ENCODE data around the gene ADAMTS18. TPM values are rescaled to one million over a fixed set of nuclear protein-coding genes. Genes with fewer than 3 reads are reported as not detected.

The ADAMTS18 gene
- total RNA-seq, 1 experiment from 2014 or later: not detected

DNA sequence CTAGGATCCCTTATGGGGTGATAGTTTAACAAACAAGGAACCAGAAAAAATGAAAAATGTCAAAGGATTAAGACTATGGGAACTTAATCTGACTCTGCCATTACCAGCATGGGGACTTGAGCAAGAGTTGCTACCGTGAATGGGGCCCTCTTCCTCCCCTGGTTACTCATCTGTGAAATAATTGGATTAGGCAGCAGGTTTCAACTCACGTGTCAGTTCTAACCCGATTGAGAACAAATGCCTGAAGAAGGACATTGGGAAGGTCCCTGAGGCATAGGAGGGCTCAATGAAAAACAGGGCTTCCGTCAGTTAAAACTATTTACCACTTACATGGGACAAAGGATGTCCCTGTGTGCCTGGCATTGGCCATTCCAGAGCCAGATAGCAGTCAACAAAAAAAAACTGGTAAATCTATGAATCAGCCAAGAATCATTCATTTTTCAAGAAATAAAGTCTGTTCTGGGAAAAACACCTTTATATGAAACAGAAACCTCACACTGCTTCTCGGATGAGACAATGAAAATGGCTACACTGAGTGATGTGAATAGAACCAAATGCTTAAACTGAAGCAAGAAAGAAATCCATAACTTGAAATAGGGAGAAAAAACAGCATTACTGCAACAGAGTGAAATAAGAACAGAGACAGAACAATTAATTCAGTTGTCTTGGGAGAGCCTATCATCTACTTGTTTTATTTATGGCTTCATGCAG is 104.3 kb downstream of the ADAMTS18 start (continued):
- TF ChIP-seq EGR1 (IDR thresholded peaks at IDR 0.05; ENCODE audit: low read depth) (no peak), ZFX (IDR thresholded peaks at IDR 0.05) (no peak), SP1 (IDR thresholded peaks at IDR 0.05; ENCODE audit: low read depth) (no peak), RAD21 (IDR thresholded peaks at IDR 0.05; ENCODE audit: low read depth) (no peak), FOSL1 (IDR thresholded peaks at IDR 0.05; ENCODE audit: low read depth) (no peak), EZH2 (IDR thresholded peaks at IDR 0.05) (no peak), MAX (IDR thresholded peaks at IDR 0.05) (no peak), ZNF274 (IDR thresholded peaks at IDR 0.05; ENCODE audit: low read depth, low read length) (no peak), JUND (IDR thresholded peaks at IDR 0.05) (no peak)

DNA sequence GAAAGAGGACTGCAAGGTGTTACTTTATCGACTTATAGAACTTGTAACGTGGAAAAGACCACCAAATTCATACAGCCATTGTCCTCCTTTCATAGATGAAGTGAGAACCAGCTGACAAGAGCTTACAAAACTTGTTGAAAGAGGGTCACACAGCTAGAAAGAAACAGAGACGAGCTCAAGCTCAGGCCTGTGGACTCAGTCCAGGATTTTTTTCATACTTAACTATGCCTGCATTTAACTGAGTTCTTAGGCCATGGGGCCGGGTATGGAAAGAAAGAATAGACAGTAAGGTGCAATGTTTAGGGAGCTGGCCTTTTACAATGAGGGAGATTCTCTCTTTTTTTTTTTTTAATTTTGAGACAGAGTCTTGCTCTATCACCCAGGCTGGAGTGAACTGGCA is 106.1 kb downstream of the ADAMTS18 start:
- TF ChIP-seq EZH2 (IDR thresholded peaks at IDR 0.05) (no peak), ELF1 (IDR thresholded peaks at IDR 0.05; ENCODE audit: borderline replicate concordance, low read depth) (no peak), FOSL1 (IDR thresholded peaks at IDR 0.05; ENCODE audit: low read depth) (no peak), CBX3 (IDR thresholded peaks at IDR 0.05; ENCODE audit: low read depth) (no peak), CEBPB (IDR thresholded peaks at IDR 0.05; ENCODE audit: low read depth) (no peak), YY1 (IDR thresholded peaks at IDR 0.05; ENCODE audit: extremely low read depth, insufficient replicate concordance, low read depth, low read length) (no peak)
- TF ChIP-seq, protein P1, sequence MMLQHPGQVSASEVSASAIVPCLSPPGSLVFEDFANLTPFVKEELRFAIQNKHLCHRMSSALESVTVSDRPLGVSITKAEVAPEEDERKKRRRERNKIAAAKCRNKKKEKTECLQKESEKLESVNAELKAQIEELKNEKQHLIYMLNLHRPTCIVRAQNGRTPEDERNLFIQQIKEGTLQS (IDR thresholded peaks at IDR 0.05): no peak
- H3K36me3 ChIP-seq (ENCODE audit: control insufficient read depth in 1 of 2, insufficient read depth in 2 of 2, low read length in 2 of 2): no peaks in the 10 kb centered on the region
- peaks cover 49% of the 10 kb centered on the region for H3K27me3 ChIP-seq (ENCODE audit: insufficient read depth, low read length)
- intact Hi-C loops (cut with micrococcal nuclease): no loop called here
- no peak overlapping the region for H3K4me2 ChIP-seq (ENCODE audit: low read length)
- no peak overlapping the region for H2AFZ ChIP-seq (ENCODE audit: low read depth, low read length, poor library complexity, severe bottlenecking)
- no peaks in the 10 kb centered on the region for H4K20me1 ChIP-seq (ENCODE audit: insufficient read depth)
- H3K9me2 ChIP-seq (ENCODE audit: insufficient read depth): no peaks in the 10 kb centered on the region
- no TSS peak for BruUV-seq (replicated peaks)
- ATAC-seq: no peak
- no peaks in the 10 kb centered on the region for H3K79me2 ChIP-seq (ENCODE audit: insufficient read depth, low read length)
- H3K9ac ChIP-seq (ENCODE audit: low read length): no peak overlapping the region
- ChIA-PET RAD21 (ENCODE audit: low non-redundant PET in 1 of 2, low total read pairs in 2 of 2, uncharacterized antibody in 2 of 2, unreplicated experiment in 2 of 2) (no interaction called here), CTCF (interaction anchor here (1.4 kb wide), 1 partner anchor 255 kb away, joined by 3 read pairs; no protein-coding TSS in a partner anchor), POLR2A (no interaction called here)
- H3K4me1 ChIP-seq (ENCODE audit: control insufficient read depth in 1 of 2, insufficient read depth in 2 of 2, low read length in 2 of 2): no peaks in the 10 kb centered on the region
- DNase-seq (ENCODE audit: low read depth, low spot score): no peak
- no peak overlapping the region for H3K27ac ChIP-seq (ENCODE audit: low read depth, low read length)
- no peak overlapping the region for H3K4me3 ChIP-seq (replicated peaks in 1 of 2; ENCODE audit: low read depth in 1 of 2, low read length in 2 of 2)
- no peaks in the 10 kb centered on the region for H3K9me3 ChIP-seq (ENCODE audit: control insufficient read depth in 1 of 2, insufficient read depth in 1 of 2, low read depth in 1 of 2, low read length in 2 of 2)
